Effector CD8-positive, alpha-beta T cell (primary cell): ENCODE measurements around the gene LDLRAD4.

Experiments
- DNase-seq: peaks from one replicate; lab custom pipeline; 2025; lab: John Stamatoyannopoulos, UW

LDLRAD4 gene

DNA sequence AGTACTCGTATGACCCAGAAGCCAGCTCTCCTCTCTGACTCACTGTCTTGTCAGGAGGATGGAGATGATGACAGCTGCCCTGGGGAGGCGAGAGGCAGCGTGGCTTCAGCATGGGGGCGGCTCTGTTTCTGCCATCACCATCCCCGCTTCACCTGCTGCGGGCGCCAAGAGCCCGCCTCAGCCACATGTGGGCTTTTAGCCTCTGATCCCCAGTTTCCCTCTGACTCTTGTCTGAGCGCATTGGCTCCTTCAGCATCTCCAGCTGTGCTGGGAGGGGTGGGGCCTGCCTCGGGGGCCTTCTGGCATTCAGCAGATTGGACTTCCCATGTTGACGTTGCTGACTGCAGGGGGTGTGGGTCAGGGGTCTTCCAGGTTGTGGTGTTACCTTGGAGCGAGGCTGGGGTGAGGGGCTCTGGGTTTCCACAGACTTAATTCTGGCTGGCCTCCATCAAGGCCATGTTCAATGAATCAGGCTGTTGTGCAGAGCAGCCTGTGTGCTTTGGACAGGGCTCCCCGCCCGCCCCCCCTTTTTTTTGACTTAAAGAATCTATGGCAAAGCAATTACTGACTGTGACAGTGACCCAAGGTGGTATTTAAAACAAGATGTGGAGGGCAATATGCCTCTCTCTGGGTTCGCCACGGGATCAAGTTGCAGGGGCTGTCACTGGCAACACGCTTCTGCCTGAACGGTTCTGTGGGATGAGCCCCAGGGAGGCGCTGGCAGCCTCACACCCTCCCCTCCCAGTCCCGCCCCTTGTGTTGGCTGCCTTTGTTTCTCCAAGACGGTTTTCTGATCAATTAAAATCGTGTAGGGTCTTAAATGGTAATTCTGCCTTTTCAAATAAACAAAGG, 228.3 kb downstream of the LDLRAD4 start:
- DNase-seq, result no peak

DNA sequence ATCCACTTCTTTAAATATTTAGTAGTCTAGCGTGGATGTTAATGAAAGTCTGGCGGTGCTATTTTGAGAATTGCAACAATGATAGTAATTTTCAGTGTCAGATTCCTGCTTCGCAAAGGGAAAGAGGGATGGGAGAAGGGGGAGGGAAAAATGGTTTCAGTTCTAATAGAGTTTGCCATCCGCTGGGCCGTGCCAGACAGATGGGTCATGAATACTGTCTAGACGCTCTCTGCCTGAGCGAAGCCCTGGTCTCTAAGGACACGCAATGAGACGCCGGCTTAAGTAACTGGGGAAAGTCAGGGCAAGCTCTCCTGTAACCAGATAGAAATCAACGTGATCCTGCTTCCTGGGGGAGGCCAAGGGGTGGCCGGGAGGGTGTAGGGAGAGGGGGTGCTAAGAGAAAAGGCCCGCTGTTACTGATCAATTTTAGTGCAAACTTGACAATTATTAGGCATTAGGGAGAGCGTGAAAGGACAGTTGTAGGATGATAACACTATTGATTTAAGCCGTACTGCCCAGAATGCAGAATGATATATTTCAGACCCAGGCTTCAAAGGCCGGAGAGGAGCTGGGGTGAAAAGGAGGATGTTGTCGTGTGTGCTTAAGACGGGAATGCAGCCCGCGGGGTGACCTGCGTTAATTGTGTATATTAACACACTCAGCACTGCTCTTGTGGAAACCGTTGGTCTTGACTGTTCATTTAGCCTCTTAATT, 229.2 kb downstream of the LDLRAD4 start:
- no peak for DNase-seq

DNA sequence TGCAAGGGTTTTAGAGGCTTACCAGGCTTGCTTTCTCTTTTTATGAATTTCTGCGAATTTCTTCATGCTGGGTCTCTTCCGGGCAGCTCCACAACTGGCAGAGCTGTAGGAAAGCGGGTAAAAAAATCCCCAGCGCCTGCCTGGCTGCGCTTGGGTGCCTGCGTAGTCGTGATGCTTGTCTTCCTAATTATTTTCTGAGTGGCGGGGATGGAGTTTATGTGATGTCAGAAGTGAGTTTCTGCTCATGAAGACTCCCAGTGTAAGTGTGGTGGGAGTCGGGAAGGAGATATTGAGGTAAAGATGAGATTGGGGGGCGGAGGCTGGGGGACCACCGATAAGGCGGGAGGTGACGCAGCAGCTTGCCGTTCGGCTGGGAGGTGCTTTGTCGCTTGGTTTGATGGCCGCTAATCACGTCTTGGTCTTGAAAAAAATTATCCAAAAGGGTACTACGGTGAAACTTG, 229.8 kb downstream of the LDLRAD4 start:
- no peak for DNase-seq

DNA sequence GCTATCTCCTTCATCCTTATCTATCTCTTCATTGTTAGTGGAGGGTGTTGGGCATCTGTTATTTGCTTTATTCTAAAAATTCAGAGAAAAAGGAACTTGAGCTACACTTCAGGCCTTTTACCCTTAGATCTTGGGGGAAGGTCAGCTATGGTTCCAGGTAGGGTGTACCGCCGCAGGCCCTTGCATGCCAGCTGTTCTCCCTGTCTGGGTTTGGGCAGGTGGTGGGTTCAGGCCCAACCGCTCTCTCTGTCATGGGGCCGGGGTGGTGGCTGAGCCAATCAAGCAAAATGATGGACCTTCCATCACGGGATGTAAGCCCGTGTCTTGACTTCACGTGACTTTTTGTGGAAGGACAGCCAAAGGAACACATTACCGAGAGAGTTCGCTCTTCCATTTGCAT, 231.1 kb downstream of the LDLRAD4 start:
- DNase-seq, result no peak

DNA sequence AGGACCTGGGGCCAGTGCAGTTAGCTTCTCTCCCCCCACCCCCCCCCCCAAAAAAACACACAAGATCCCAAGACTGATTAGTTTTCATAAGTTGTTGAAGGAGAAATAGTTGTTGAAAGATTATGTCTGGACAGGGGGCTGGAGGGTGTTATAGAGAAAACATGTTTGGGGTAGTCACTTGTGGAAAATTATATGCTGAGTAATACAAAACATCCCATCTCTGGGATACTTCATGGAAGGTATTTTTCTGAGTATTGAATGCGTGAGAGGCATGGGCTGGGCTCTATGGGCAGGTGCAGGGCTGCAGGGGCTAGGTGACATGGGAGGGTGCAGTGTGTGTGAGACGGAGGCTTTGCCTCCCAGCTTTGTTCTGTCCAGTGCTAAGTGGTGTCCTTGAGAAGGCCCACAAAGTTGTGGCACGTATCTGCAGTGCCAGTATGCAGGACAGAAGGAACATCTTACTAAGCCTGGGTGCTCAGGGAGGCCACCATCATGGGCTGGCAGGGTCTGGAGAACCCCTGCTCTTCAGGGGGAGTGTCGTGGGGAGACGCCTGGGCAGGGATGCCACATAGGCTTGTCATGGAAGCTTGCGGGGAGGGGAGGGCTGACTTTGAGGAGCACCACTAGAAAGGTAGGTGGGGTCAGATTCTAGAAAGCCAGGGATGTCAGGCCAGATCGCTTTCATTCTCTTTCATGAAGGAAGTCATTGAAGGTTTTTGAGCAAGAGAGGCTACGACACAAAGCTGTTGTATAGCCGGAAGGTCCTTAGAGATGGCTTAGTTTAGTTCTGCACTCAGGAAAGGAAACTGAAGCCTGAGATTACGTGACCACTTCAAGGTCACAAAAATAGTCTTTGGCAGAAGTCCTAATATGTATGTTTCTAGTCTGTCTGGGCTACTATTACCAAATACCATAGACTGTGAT, 232.0 kb downstream of the LDLRAD4 start:
- no peak for DNase-seq

DNA sequence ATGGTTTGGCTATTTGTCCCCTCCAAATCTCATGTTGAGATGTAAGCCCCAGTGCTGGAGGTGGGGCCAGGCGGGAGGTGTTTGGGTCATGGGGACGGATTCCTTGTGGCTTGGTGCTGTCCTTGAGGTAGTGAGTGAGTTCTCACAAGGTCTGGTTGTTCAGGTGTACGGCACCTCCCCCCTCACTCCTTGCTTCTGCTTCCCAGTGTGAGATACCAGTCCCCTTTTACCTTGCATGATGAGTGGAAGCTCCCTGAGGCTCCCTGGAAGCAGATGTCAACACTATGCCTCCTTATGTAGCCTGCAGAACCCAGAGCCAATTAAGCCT, 232.6 kb downstream of the LDLRAD4 start:
- no peak for DNase-seq

DNA sequence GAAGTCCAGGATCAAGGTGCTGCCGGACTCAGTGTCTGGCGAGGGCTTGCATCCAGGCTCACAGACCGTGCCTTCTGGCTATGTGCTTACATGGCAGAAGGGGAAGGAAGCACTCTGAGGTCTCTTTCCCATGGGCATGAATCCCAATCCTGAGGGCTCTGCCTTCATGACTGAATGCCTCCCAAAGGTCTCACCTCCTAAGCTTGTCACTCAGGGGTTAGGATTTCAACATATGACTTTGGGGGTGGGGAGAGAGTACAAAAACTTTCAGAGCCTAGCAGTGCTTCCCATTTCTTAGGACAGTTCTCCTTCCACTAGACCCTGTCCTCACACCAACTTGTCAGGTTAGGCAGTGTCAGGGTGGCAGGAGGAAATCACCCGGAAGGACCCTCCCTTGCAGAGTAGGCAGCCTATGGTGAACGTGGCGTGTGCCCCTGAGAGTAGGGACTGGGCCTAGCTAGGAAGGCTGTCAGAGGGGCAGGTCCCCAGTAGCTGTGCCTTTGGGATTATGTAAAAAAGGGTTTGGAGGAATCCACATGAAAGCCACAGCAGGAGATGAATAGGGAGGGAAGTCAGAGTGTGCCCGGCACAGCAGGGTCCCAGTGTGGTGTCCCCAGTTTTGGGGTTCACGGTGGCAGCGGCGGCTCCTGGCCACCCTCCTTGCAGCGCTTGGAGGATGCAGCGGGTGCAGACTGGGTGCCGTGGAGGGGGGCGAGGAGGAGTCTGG, 233.3 kb downstream of the LDLRAD4 start:
- DNase-seq, result no peak

DNA sequence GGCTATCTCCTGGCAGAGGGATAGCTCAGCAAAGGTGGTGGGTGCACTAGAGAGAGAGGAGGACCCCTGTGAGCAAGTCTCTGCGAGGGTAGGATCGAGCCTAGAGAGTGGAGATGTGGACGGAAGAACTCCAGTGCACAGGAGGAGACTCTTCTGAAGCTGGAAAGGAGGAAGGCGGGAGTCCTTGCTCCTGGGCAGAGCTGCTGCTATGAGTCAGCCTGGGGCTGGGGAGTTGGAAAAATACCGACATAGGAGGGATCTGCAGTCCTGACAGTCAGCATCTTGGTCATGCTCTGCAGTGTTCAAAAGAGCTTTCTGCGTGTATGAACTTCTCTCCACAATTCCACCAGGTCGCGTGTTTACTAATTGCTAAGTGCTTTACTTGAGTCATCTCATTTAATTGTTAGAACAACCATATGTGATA, 233.8 kb downstream of the LDLRAD4 start:
- DNase-seq, result no peak

DNA sequence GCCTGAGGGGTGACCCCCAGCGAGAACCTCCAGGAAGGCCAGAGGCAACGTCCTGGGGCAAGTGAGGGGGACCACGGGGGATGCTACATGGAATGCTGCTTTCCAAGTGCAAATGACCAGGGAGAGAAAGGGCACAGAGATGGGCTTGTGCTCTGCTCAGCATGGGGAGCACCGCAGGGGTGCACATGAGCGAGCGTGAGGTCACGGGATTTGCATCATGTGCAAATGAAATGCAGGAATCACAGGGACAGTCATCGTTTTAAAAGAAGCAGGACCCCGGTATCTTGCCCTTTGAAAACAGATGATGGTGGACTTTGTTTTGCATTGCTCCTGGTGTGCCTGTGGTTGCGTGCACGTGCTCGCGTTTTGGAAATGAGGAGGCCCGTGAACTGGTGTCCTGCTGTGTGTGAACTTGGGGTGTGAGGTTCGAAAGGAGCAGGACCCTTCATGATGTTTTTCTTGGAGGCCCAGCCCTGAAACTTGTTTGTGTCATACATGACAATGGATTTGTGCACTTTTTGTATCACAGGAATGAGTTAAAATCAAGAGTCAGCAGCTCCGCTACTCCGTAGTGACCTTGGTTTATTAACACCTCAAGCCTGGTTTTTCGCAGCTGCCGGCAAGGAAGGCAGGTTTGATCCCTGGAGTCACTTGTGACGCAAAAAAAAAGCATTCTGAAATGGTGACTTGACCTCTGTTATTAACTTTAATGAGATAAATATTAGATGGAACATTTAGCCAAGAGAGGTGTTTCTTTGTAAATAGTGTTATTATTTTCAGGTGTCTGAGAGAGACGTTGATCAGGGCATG, 234.5 kb downstream of the LDLRAD4 start:
- DNase-seq, result no peak

DNA sequence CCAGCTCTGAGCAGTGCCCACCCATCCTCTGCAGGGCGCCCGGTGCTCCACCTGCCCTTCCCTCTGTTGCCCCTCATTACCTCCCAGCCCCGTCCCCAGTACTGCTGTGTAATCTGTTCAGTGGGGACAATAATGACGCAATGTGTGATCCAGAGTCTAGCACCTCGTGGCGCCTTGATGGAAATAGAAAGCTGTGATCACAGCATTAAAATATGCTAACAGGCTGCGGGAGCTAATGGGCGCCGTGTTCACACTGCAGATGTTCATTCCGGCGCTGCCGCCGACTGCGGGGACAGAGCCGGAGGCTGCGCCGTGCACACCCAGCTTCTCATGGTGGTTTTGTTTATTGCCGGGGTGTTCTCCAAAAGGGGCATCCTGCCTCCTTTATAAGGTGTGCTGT, 235.2 kb downstream of the LDLRAD4 start:
- DNase-seq, result no peak

DNA sequence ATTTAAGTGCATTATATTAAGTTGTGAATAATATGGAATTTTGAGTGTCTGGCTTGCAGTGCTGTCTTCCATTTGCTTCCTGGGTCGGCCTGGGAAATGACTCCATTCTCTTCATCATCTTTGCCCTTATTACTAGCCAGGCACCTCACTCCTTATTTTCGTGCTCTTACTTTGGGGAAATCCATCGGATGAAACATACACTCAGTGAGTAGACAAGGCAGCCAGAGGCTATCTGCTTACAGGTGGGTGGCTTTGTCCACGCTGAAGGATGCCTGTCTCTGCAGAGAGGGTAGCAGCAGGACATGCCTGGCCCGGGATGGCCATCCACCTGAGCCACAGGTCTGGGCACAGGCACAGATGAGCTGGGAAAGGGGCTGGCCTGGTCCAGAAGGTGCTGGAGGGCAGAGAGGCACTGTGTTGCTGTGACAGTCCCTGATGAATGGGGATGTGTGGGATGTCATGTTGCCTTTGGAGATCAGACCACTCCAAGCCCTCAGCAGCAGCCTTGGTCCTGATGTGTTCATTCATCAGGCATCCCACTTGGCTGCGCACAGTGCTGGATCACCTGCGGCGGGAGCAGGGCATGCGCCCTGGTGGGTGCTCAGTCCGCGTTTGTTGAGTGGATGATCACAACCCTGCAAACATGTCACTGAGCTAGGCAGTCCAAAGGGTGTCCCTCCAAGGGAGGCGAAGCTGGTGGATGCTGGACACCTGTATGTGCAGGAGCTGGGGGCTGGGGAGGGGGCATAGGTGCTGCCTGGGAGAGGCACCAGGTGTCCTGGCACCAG, 236.0 kb downstream of the LDLRAD4 start:
- no peak for DNase-seq

DNA sequence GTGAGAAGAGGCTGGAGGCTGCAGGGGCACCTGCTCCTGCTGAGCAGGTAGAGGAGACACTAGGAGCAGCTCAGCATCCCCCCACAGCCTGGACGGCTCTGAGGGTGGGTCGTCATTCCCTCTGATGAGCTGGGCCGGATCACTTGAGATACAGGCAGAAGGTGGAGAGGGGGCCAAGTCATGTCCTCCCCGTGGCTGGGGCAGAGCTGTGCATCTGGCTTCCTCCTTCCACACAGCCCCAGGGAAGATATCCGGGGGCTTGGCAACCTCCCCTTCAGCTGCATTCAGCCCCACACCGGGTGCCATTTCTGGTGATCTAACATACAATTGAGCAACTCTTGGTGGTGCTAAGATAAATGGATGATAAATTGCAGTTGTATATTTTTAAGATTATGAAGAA, 236.9 kb downstream of the LDLRAD4 start:
- DNase-seq, result no peak

DNA sequence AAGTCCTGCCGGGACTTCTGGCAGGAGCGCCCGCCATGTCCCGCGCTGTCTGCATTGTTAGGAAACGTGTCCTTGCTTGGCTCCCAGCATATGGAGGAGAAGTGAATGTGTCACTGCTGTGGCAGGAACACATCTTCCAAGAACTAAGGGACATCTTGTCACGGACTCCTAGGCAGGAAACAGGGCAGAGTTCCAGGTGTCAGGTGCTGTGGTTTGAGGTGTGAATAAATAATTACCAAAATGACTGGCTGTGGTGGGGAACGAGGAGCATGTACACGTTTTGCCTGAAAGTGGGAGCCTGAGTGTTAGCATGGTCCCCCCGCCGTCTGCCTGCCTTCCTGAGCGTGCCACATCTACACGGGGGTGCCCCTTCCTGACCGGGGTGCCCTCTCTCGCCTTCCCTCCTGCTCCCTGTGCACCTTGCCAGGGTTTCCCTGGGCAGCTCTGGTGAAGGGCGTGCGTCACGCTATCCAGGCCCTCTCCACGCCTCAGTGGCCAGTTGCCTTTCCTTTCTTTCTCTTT, 237.5 kb downstream of the LDLRAD4 start:
- no peak for DNase-seq

DNA sequence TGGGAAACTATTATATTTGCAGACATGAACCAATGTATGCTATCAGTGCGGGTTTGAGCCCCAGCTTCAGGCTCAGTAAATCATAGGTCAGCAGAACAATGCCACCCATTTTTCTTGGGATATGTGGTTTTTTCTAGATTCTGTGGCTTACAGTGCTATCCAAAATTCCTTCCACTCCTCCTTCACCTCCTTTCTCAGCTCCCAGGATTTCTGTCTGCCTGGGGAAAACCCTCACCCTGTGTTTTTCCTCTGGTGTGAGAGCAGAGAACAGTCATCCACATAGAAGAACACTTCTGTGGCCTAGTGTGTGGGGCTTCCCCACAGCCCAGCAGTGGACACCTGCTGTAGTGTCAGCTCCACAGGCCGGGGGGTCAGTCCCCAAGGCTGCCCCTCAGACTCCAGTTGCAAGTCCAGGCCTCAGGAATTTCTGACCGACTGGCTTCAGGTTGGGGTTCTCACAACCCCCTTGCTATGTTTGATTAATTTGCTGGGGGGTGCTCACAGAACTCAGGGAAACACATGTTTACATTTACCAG, 238.2 kb downstream of the LDLRAD4 start:
- no peak for DNase-seq

DNA sequence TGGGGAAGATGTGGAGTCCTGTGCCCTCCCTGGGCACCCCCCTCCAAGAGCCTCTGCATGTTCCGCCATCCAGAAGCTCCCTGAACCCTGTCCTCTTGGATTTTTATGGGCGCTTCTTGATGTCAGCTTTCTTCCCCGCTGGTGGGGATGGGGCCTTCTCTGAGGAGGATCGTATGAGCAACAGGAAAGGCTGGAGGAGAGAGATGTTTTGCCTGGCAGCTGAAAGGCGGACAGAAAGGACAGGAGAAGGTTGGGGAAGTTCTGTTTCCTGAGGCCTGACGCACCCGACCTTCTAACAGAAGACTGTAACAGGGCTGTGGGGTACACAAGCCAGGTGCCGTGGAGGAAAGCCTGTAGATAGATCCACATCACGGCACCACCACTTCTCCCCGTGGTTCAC, 238.8 kb downstream of the LDLRAD4 start:
- DNase-seq, result no peak

DNA sequence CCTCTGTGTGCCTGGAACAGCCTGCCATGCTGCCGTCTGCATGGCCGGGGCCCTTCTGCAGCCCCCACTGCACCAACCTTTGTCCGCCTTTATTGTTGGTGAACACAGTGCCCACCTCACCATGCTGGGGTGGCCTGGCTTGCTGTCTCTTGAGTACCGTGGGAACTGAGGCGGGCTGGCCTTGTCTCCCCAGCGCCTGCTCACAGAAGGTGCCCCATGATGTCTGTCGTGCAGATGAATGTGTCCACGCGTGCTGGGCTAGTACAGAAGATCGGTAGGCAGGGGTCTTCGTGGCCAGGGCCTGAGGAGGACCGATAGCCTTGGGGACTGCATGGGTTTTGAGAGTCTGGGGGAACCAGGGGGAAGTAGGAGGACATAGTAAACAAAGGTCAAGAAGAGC, 242.4 kb downstream of the LDLRAD4 start:
- no peak for DNase-seq

DNA sequence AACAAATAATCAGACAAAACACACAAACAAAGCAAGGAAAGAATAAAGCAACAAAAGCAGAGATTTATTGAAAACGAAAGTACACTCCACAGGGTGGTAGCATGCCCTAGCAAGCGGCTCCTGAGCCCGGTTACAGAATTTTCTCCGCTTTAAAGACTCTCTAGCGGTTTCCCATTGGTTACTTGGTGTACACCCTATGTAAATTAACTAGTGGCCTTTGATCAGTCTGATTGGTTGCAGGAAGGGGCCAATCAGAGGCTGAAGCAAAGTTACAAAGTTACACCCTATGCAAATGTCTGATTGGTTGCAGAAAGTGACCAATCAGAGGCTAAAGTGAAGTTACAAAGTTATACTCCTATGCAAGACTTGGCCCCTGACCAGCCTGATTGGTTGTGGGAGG, 242.9 kb downstream of the LDLRAD4 start:
- DNase-seq, result no peak

DNA sequence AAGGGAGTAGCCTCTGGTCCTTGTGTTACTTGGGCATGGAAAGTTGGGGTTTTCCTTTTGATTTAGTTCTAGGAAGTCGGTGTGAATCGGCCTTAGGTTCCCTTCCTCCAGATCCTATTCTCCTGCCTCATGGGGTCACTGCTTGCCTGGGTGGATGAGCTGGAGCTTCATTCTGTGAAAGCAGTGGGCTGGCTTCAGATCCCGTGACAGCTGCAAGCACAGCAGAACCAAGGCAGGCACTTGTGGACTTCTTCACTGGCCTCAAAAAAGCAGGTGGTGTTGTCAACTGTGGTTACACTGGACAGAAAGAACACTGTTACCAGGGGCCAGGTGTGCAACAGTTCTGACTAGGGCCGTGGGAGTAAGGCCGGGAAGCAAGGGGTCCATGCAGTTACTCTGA, 243.4 kb downstream of the LDLRAD4 start:
- no peak for DNase-seq

DNA sequence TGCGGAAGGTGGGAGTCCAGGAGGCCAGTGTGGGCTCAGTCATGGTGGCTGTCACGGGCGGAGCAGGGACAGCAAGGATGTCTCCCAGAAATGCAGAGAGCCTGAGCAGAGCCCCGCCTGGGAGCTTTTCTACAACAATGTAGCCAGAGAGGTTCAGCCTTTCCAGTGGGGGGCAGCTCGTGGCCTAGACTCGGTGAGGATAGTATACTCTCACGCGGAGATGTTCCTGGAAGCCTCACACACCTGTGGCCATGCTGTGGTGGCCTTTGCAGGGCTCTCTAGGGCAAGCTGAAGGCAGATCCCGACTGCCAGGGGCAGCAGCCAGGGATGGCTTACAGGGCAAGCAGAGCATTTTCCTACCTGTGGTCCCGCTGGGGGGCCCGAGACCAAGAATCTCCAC, 244.1 kb downstream of the LDLRAD4 start:
- DNase-seq, result no peak
